Loucy (cell line): ENCODE measurements around the gene RNF166.

ENCODE experiments used
- EZH2phosphoT487 ChIP-seq: fragments of 200-600 bp; IDR thresholded peaks from 2 replicates; pipeline ENCODE4 v1.6.1; 2018; ENCODE audit warnings: antibody characterized with exemption, mild to moderate bottlenecking, moderate library complexity, borderline replicate concordance
- TF ChIP-seq, protein P1 (sequence below): fragments of 200-600 bp; sonication (generic); conservative IDR thresholded peaks from 2 replicates; pipeline ENCODE4 v1.5.1; 2014; ENCODE audit warnings: mild to moderate bottlenecking, antibody characterized with exemption, low read length

DNA sequence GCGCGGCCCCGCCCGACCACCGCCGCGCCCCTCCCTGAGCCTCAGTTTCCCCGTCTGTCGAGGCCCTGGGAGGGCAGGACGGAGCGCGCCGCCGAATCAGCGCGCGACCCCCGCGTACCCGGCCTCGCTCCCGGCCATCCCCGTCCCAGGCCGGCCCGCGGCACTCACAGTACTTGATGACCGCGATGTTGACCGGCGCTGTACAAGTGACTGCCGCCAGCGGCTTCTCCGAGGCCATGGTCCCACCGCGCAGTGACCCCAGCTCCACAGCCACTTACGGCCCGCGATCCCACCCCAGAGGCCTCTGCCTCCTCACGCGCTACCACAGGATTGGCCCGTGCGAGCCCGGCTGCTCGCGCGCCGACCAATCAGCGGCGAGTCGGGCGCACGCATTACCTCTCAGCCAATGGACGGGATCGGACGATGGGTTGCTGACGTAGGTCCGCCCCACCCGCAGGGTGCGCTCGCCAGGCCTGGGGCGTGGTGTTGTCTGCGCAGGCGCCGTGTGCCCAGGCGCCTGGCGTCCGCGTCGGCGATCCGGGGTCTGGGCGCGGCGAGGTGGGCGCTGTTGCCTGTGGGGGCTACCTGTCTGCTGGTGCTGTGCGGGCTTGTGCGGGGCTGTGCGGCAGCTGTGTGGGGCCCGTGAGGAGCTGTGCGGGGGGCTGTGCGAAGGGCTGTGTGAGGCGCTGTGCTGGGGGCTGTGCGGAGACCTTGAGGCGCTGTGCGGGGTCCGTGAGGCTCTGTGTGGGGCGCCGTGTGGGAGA is 43.2 kb downstream of the RNF166 start, which contains the start of gene MVD:
- TF ChIP-seq, protein P1, sequence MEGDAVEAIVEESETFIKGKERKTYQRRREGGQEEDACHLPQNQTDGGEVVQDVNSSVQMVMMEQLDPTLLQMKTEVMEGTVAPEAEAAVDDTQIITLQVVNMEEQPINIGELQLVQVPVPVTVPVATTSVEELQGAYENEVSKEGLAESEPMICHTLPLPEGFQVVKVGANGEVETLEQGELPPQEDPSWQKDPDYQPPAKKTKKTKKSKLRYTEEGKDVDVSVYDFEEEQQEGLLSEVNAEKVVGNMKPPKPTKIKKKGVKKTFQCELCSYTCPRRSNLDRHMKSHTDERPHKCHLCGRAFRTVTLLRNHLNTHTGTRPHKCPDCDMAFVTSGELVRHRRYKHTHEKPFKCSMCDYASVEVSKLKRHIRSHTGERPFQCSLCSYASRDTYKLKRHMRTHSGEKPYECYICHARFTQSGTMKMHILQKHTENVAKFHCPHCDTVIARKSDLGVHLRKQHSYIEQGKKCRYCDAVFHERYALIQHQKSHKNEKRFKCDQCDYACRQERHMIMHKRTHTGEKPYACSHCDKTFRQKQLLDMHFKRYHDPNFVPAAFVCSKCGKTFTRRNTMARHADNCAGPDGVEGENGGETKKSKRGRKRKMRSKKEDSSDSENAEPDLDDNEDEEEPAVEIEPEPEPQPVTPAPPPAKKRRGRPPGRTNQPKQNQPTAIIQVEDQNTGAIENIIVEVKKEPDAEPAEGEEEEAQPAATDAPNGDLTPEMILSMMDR: no peak
- no peak for TF ChIP-seq EZH2phosphoT487
